ENCODE measurements around the gene ZNF175.

ZNF175 gene

DNA sequence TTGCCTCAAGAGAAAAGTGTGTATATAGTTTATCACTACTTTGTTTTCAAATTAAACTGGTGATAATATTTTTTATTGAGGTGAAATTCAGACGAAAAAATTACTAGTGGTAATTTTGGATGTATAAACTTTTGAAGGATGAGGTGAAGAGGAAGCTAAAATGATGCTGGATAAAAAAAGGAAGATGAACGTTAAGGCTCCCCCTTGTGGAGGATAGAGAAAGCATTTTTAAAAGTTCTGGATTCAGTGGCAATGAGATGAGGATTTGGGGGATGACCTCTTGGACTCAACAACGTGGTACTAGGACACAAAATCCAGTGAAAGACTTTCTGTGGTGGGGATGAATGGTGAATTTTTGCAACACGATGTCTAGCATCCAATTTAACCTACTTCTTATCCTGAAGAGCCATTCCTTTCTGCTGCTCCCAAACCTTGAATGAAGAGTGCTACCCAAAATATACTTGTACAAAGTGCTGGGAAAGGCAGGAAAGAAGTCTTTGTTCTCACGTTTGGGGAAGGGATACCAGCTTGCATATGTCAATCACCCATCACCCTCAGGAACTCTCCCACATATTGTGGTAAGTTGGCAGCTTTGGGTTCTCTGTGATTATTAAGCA is 66.4 kb downstream of the ZNF175 start:
- DNase-seq, result no peak

DNA sequence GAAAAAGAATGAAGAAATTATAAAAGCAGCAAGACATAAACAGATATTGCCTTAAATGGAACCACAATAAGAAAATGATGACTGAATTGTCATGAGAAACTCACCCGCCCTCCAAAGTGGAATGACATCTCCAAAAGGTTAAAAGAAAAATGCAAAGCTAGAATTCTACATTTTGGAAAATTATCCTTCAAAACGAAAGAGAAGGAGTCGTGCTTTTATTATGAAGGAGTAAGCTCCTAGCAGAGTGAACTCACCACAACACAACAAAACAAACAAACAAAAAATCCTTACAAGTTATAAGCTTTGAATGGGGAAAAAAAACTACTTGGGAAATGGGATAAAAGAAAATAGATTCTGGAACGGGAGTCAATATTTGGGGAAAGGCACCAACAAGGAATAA is 68.8 kb downstream of the ZNF175 start:
- DNase-seq, result no peak

GRCh38 chr19:51640386-51640785 is 69.3 kb downstream of the ZNF175 start:
- DNase-seq, result no peak

GRCh38 chr19:51641648-51642047 is 70.6 kb downstream of the ZNF175 start:
- DNase-seq, result no peak
